ENCODE results near the gene ATXN1.

- no peak for TF ChIP-seq EZH2phosphoT487 (IDR thresholded peaks at IDR 0.05; ENCODE audit: low read depth)
- no peak for TF ChIP-seq CTCF (IDR thresholded peaks at IDR 0.05; ENCODE audit: low read depth, low read length)
Observed at GRCh38 chr6:16694781-16695578, 66.3 kb downstream of the ATXN1 start.
